Sigmoid colon (tissue), 3 donors: ENCODE data around the gene RARA.

Source experiments
- POLR2A ChIP-seq, 2 donors: fragments of 450-650 bp; IDR thresholded peaks; one replicate each; pipeline ENCODE4 v1.6.1; 2016; ENCODE audit warnings: antibody characterized with exemption in 2 of 2, mild to moderate bottlenecking in 2 of 2, moderate library complexity in 2 of 2
- TF ChIP-seq, protein P1 (sequence below), 4 experiments: fragments of 450-650 bp in 3 of 4; fragments of 200-600 bp in 1 of 4; IDR thresholded peaks; one replicate each; pipeline ENCODE4 v1.5.1; 2016 to 2019; ENCODE audit warnings: antibody characterized with exemption in 4 of 4, mild to moderate bottlenecking in 3 of 4, moderate library complexity in 2 of 4

DNA sequence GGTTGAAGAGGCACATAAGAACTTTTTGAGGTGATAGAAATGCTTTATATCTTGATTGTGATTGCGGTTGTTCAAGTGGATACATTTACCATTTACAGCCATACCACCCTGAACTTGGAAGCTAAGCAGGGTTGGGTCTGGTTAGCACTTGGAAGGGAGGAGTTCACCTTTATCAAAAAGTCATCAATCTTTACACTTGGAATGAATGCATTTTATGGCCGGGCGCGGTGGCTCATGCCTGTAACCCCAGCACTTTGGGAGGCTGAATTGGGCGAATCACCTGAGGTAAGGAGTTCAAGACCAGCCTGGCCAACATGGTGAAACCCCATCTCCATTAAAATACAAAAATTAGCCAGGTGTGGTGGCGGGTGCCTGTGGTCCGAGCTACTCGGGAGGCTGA is 65.0 kb downstream of the RARA start:
- no peak for TF ChIP-seq POLR2A (IDR thresholded peaks at IDR 0.05)
- TF ChIP-seq, protein P1, sequence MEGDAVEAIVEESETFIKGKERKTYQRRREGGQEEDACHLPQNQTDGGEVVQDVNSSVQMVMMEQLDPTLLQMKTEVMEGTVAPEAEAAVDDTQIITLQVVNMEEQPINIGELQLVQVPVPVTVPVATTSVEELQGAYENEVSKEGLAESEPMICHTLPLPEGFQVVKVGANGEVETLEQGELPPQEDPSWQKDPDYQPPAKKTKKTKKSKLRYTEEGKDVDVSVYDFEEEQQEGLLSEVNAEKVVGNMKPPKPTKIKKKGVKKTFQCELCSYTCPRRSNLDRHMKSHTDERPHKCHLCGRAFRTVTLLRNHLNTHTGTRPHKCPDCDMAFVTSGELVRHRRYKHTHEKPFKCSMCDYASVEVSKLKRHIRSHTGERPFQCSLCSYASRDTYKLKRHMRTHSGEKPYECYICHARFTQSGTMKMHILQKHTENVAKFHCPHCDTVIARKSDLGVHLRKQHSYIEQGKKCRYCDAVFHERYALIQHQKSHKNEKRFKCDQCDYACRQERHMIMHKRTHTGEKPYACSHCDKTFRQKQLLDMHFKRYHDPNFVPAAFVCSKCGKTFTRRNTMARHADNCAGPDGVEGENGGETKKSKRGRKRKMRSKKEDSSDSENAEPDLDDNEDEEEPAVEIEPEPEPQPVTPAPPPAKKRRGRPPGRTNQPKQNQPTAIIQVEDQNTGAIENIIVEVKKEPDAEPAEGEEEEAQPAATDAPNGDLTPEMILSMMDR (IDR thresholded peaks at IDR 0.05) = no peak
